Adipocyte (in vitro differentiated cells): ENCODE results near the gene ACSS3.

Experiments
- DNase-seq: peaks from one replicate; pipeline ENCODE4 v3.0.0-alpha.2; 2015; ENCODE audit warnings: low read depth
- H3K27me3 ChIP-seq: replicated peaks from 2 replicates; pipeline ENCODE4 v1.7.0; 2013; ENCODE audit warnings: mild to moderate bottlenecking, low read length, moderate library complexity; ENCODE audit not compliant: control insufficient read depth, insufficient read depth
- H3K36me3 ChIP-seq: 2 replicates; pipeline ENCODE4 v1.7.0; 2013; ENCODE audit warnings: low read length, mild to moderate bottlenecking, moderate library complexity; ENCODE audit not compliant: control insufficient read depth, insufficient read depth, severe bottlenecking
- H3K4me1 ChIP-seq: 2 replicates; pipeline ENCODE4 v1.7.0; 2013; ENCODE audit warnings: mild to moderate bottlenecking, low read length, moderate library complexity; ENCODE audit not compliant: control insufficient read depth, insufficient read depth
- H3K4me3 ChIP-seq: 2 replicates; pipeline ENCODE4 v1.7.0; 2013; ENCODE audit warnings: mild to moderate bottlenecking, low read length, moderate library complexity
- H3K9ac ChIP-seq: 2 replicates; pipeline ENCODE4 v1.7.0; 2013; ENCODE audit warnings: mild to moderate bottlenecking, low read length, moderate library complexity
- H3K9me3 ChIP-seq: 2 replicates; pipeline ENCODE4 v1.7.0; 2013; ENCODE audit warnings: mild to moderate bottlenecking, low read length, moderate library complexity; ENCODE audit not compliant: control insufficient read depth

ACSS3 gene

DNA sequence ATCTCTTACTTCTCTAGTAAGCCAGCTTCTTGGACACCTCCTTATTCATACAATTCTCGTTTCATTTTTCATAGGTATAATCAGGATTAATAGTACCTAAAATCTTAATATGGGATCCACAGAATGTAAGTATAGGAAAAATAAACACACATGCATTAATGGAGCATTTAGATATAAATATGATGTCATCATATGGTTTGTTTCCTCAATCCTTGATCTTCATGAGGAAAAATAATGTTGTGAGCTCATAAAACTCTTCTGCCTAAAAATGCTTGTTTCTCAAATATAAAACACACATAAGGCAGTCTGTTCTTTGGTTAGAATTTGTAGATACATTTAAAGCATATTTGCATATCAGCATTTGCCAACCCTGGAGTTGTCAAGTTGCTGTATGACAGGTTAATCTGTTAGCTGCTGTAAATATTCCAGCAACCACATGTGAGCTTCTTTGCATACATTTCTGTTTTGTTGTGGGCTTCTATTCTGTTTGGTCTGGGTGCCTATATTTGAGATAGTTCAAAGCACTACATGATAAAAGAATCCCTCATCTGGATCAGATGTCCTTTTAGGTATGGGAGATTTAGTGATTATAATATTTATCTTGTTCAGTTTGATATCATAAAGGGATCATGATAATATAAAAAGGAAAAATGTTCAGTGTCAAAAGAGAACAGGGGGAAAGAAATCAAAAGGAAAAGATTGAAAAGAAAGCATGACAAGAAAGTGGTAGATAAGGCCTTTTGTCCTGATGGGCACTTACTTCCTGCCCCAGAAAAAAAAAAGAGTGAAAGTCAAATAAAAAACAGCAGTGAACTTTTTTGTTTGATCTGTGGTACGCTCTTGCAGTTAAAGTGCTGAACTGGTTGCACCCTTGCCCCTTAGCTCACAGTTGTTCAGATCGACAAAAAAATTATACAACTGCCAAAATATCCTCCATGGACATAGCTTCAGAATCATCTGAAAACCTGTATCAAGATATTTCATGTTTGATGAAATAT, 68.6 kb downstream of the ACSS3 start:
- no peak for DNase-seq
- Histone ChIP-seq H3K9me3 (no peaks in the 10 kb centered on the region), H3K36me3 (peaks cover 14% of the 10 kb centered on the region), H3K9ac (no peak overlapping the region), H3K27me3 (no peaks in the 10 kb centered on the region), H3K4me3 (no peak overlapping the region), H3K4me1 (no peaks in the 10 kb centered on the region)

DNA sequence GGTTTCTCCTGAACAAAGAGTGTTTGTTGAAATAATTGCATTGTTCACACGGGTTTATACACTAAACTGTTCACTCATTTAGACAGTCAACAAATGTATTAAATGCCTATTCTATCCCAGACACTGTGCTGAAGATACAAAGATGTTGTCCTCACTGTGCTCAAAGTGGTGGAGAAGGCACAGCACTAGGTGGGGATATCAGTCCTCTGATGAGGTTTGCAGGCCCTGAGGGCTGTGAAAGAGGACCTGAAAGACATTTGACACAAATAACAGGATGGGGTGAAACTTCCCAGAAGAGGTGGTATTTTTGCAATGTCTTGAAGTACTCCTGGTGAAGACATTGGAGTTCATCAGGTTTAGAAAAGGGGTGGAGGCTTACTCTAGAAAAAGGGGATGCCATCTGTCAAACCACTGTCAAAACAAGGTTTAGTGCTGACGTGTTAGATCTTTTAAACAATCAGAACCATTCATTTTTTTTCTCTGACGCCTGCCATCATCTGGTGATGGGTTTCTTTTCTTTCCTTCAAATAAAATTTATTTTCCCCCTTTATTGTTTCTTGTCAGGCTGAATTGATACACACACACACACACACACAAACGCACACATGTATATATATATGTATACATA, 69.5 kb downstream of the ACSS3 start:
- H3K9me3 ChIP-seq, result no peaks in the 10 kb centered on the region
- DNase-seq, result no peak
- no peak overlapping the region for H3K4me3 ChIP-seq
- H3K4me1 ChIP-seq, result no peaks in the 10 kb centered on the region
- no peaks in the 10 kb centered on the region for H3K27me3 ChIP-seq
- H3K9ac ChIP-seq, result no peak overlapping the region
- peaks cover 22% of the 10 kb centered on the region for H3K36me3 ChIP-seq

DNA sequence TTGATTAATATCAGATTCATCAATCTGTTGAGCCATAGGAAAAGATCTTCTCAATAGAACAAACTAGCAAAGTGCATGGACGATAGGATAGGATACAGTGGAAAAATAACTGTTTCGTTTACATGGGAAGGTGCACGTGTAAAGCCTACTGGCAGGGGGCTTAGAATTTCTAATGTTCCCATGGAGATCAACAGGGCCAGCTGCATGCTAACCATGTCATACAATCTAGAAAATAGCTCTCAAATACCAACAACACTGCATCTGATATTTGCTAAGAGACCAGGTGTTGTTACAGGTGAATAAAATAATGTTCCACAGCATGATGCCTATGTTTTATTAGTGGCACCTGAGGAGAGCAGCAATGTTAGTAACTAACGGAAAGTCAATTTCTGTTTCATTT, 72.5 kb downstream of the ACSS3 start:
- H3K4me1 ChIP-seq, result no peaks in the 10 kb centered on the region
- peaks cover 40% of the 10 kb centered on the region for H3K36me3 ChIP-seq
- no peaks in the 10 kb centered on the region for H3K27me3 ChIP-seq
- H3K9me3 ChIP-seq, result no peaks in the 10 kb centered on the region
- H3K9ac ChIP-seq, result no peak overlapping the region
- H3K4me3 ChIP-seq, result no peak overlapping the region
- no peak for DNase-seq

DNA sequence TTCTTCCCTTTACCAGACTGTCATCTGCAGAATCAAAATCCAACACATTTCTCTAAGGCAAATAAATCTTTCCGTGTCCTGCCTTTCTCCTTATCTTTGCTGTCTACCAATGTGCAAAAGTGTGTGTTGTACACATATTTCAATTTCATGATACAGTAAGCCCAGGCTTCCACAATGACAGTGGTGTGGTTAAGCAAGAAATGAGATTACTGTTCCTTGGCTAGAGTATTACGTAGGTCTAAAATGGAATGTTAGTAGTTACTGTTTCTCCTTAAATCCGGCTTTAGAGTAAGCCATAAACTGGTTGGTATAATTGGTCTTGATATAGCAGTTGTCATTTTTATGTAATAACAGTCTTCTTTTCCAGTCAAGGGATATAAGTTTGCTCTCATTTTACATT, 82.0 kb downstream of the ACSS3 start:
- no peak overlapping the region for H3K9ac ChIP-seq
- no peaks in the 10 kb centered on the region for H3K4me1 ChIP-seq
- no peak overlapping the region for H3K4me3 ChIP-seq
- DNase-seq, result no peak
- no peaks in the 10 kb centered on the region for H3K9me3 ChIP-seq
- H3K36me3 ChIP-seq, result peaks cover 62% of the 10 kb centered on the region
- H3K27me3 ChIP-seq, result no peaks in the 10 kb centered on the region

DNA sequence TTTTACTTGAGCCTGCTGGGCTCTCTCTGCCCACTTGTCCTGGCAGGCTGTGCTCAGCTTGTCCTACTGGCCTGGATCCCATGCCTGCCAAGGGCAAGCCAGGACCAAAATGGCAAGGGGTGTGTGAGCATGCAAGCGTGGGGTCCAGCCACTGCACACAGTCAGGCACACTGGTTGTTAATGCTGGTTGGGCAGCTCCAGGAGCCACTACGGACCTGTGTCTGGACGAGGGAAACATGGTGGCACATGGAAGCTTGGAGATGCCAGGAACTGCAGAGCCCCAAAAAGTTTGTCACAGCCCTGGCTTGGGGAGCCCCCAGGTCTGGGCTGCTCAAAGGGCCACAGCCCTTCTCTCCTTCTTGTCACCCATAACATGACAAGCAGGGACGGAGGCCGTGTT, 83.8 kb downstream of the ACSS3 start:
- H3K4me1 ChIP-seq, result no peaks in the 10 kb centered on the region
- no peaks in the 10 kb centered on the region for H3K27me3 ChIP-seq
- DNase-seq, result no peak
- no peaks in the 10 kb centered on the region for H3K9me3 ChIP-seq
- H3K9ac ChIP-seq, result no peak overlapping the region
- H3K36me3 ChIP-seq, result peaks cover 47% of the 10 kb centered on the region
- no peak overlapping the region for H3K4me3 ChIP-seq

DNA sequence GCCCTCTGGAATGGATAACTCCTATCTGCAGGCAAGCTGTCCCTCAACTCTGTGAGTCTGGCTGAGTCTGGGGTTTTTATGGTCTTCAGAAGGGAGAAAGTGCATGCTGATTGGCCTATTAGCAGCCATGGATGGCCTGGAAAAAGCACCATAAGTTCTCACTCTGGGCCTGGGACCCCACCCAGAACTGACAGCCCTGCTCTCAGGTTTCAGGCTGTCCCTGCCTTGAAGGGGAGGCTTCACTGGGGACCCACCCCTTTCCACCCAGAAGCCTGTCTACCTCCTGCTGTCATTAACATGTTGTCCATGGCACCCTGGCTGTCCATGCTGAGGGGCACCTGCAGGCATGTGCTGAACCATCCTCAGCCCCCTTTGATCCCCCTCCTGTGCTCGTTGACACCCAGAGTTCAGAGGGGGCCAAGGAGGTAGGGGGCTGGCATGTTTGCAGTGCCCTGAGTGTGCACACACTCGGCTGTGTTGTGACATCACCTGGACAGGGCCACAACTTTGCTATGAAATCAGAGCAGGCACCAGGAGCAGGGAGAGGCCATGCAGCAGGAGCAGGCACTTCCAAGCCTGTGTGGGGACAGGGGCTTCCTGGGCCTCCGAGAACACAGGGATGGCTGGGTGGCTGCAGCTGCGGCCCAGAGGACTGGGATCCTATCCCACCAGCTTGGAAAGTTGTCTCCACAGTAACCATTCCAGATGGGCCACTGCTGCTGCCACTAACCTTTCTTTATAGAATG, 84.7 kb downstream of the ACSS3 start:
- Histone ChIP-seq H3K27me3 (no peaks in the 10 kb centered on the region), H3K4me1 (no peaks in the 10 kb centered on the region), H3K9me3 (no peaks in the 10 kb centered on the region), H3K4me3 (no peak overlapping the region), H3K9ac (no peak overlapping the region), H3K36me3 (peaks cover 42% of the 10 kb centered on the region)
- DNase-seq, result no peak

DNA sequence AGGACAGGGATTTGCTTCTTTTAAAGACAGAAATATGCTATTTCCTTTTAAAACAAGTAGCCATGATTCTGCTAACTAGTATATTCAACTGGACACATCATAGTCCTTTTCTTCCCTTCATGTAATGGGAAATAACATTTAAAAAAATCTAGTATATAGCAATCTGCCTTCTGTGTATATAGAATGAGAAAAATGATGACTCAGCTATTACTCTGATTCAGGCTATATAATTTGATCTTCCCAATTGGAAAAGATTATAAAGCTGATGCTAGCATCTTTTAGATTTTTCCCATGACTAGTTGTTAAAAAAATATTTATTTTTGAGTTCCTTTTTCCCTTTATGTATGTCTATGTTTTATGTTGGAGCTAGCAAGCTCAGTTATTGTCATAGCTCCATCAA, 86.9 kb downstream of the ACSS3 start:
- Histone ChIP-seq H3K9me3 (no peaks in the 10 kb centered on the region), H3K36me3 (peaks cover 33% of the 10 kb centered on the region)
- no peak for DNase-seq

DNA sequence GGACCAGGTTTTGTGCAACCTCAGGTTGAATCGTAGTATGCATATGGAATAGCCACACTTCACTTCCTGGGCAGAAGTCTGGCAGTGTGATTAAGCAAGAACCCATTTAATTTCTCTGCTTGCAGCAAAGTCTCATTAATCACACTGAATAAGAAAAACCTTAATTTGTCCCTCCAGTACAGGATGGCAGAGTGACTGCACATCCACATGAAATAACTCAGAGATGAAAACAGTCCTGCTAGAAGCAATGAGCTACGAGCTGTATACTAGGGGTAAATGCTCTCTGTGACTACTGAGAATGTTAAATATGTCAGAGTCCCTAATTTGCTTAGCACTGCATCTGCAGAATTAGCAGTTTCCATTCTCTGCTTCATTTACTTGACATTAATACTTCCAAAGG, 88.9 kb downstream of the ACSS3 start:
- no peak for DNase-seq
- Histone ChIP-seq H3K4me1 (no peaks in the 10 kb centered on the region), H3K36me3 (peaks cover 16% of the 10 kb centered on the region), H3K9ac (no peak overlapping the region), H3K27me3 (no peaks in the 10 kb centered on the region), H3K9me3 (no peaks in the 10 kb centered on the region), H3K4me3 (no peak overlapping the region)

More for the DNA sequence above, 86.9 kb downstream of the ACSS3 start:
- H3K4me3 ChIP-seq, result no peak overlapping the region
- H3K9ac ChIP-seq, result no peak overlapping the region
- no peaks in the 10 kb centered on the region for H3K4me1 ChIP-seq
- H3K27me3 ChIP-seq, result no peaks in the 10 kb centered on the region

DNA sequence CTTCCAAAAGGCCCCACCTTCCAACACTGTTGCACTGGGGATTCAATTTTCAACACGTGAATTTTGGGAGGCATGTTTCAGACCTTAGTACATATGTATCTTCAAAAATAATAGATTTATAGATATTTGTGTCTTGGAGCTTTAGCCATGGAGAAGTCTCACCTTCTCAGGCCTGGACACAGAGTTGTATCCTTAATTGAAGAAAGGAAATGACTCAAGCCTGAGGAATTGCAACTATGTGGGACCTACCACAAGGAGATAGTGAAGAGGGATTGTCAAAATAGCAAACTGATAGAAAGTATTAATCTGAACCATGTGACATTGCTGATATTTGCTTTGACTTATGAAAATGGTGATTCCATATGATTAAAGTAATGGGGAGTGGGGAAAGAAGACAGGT, 89.8 kb downstream of the ACSS3 start:
- no peak overlapping the region for H3K9ac ChIP-seq
- H3K36me3 ChIP-seq, result peaks cover 10% of the 10 kb centered on the region
- H3K4me1 ChIP-seq, result no peaks in the 10 kb centered on the region
- no peak overlapping the region for H3K4me3 ChIP-seq
- H3K27me3 ChIP-seq, result no peaks in the 10 kb centered on the region
- no peaks in the 10 kb centered on the region for H3K9me3 ChIP-seq
- DNase-seq, result no peak

DNA sequence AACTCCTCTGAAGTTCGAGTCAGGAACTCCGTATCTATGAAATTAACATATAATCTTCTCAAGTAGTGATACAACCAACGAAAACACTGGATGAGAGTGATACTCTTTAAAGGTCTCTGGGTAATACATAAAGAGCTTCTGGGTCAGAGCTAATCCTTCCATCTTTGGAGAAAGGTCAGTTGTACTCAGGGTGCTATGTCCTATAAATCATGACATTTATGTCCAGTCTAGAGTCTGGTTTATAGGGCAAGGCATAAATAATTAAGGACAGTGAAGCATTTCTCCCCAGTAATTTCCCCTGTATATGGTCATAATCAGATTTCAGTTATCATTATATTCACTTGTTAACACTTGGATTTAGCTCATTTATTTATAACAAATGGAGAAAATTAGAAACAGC, 90.6 kb downstream of the ACSS3 start:
- no peaks in the 10 kb centered on the region for H3K27me3 ChIP-seq
- H3K9me3 ChIP-seq, result no peaks in the 10 kb centered on the region
- no peak for DNase-seq
- peaks cover 10% of the 10 kb centered on the region for H3K36me3 ChIP-seq
- H3K4me3 ChIP-seq, result no peak overlapping the region
- H3K9ac ChIP-seq, result no peak overlapping the region
- no peaks in the 10 kb centered on the region for H3K4me1 ChIP-seq

DNA sequence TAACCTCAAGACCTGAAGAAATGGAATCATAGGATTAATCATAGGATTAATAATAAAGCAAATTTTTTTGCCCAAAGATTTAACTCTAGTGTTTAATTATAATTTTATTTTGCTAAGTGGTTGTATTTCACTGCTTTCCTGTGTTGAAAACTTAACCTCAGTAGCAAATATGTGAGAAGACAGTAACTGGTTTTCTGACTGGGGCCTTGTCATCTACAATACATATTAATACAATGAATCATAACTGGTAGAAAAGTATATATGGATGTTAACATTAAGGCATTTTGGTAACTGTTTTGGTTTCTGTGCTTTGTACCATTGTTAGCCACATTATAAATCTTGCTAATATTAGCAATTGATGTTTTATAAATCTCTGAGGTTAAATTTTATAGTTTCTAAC, 92.2 kb downstream of the ACSS3 start:
- Histone ChIP-seq H3K9ac (no peak overlapping the region), H3K27me3 (no peaks in the 10 kb centered on the region), H3K9me3 (no peaks in the 10 kb centered on the region), H3K36me3 (peaks cover 12% of the 10 kb centered on the region), H3K4me1 (no peaks in the 10 kb centered on the region), H3K4me3 (no peak overlapping the region)
- peak; percentile 1 for DNase-seq
